Cardiac muscle cell (in vitro differentiated cells and primary cell): ENCODE data around the gene SLC28A3. TPM values are rescaled to one million over a fixed set of nuclear protein-coding genes. Genes with fewer than 3 reads are reported as not detected.

Experiments used
- DNase-seq, 2 donors: peaks; one replicate each; pipeline versions ENCODE4 v3.0.0 to v3.0.0-alpha.2; 2010 to 2017; ENCODE audit warnings: low read depth in 1 of 2, low spot score in 1 of 2
- H3K27ac ChIP-seq: fragments of 200-600 bp; sonication (generic); 2 replicates; pipeline ENCODE4 v1.5.1; 2016
- H3K27me3 ChIP-seq: fragments of 200-600 bp; sonication (generic); 2 replicates; pipeline ENCODE4 v1.6.0; 2016; ENCODE audit warnings: control low read depth
- H3K36me3 ChIP-seq: fragments of 200-600 bp; sonication (generic); 2 replicates; pipeline ENCODE4 v1.5.1; 2016; ENCODE audit warnings: control low read depth
- H3K4me1 ChIP-seq: fragments of 200-600 bp; sonication (generic); 2 replicates; pipeline ENCODE4 v1.8.1; 2017; ENCODE audit warnings: low read depth, mild to moderate bottlenecking, mixed run types
- H3K4me3 ChIP-seq: fragments of 200-600 bp; sonication (generic); 2 replicates; pipeline ENCODE4 v1.5.1; 2016; ENCODE audit warnings: mild to moderate bottlenecking
- H3K9me3 ChIP-seq: fragments of 200-600 bp; sonication (generic); 2 replicates; pipeline ENCODE4 v1.5.1; 2017; ENCODE audit warnings: low read depth, mild to moderate bottlenecking, control low read depth
- CTCF ChIP-seq: IDR thresholded peaks from 2 replicates; pipeline ENCODE4 v1.5.1; 2012; ENCODE audit warnings: low read depth, mild to moderate bottlenecking, low read length
- polyA plus RNA-seq: library from polyadenylated mRNA; unstranded; fragments of >200 nt; fragmentation: Nextera tagmentation; extraction: Ambion mirVana; gene quantifications from 2 replicates; pipeline ENCODE4 v1.2.1, GENCODE V29; 2016
- total RNA-seq: library from RNA; depleted of rRNA; stranded (reverse); fragments of >200 nt; gene quantifications from 2 replicates; pipeline ENCODE4 v1.2.3, GENCODE V29; 2016

SLC28A3 gene
- total and polyA plus RNA-seq, 2 experiments from 2014 or later, result 0.70 to 1.5 TPM

GRCh38 chr9:84318981-84319380 is 21.6 kb downstream of the SLC28A3 start:
- Histone ChIP-seq H3K36me3 (no peaks in the 10 kb centered on the region), H3K4me3 (no peak overlapping the region), H3K27ac (no peak overlapping the region), H3K4me1 (no peaks in the 10 kb centered on the region), H3K9me3 (no peaks in the 10 kb centered on the region), H3K27me3 (no peaks in the 10 kb centered on the region)
- TF ChIP-seq CTCF, result no peak
- no peak for DNase-seq

GRCh38 chr9:84317563-84317962 is 23.0 kb downstream of the SLC28A3 start:
- H3K4me1 ChIP-seq, result no peaks in the 10 kb centered on the region
- peak; percentile 11 for TF ChIP-seq CTCF
- H3K27me3 ChIP-seq, result no peaks in the 10 kb centered on the region
- no peaks in the 10 kb centered on the region for H3K9me3 ChIP-seq
- no peaks in the 10 kb centered on the region for H3K36me3 ChIP-seq
- no peak overlapping the region for H3K27ac ChIP-seq
- DNase-seq, result no peak
- no peak overlapping the region for H3K4me3 ChIP-seq

- H3K4me3 ChIP-seq, result no peak overlapping the region
- H3K4me1 ChIP-seq, result no peaks in the 10 kb centered on the region
- no peaks in the 10 kb centered on the region for H3K27me3 ChIP-seq
- no peak overlapping the region for H3K27ac ChIP-seq
- H3K36me3 ChIP-seq, result no peaks in the 10 kb centered on the region
- DNase-seq, result peak; percentile 56 to 77
- peak; percentile 83 for TF ChIP-seq CTCF
- H3K9me3 ChIP-seq, result no peaks in the 10 kb centered on the region
These were observed 25.2 kb downstream of the SLC28A3 start for GRCh38 chr9:84315278-84315877.

- no peaks in the 10 kb centered on the region for H3K36me3 ChIP-seq
- no peak for TF ChIP-seq CTCF
- H3K4me1 ChIP-seq, result no peaks in the 10 kb centered on the region
- no peak for DNase-seq
- no peak overlapping the region for H3K27ac ChIP-seq
- H3K27me3 ChIP-seq, result no peaks in the 10 kb centered on the region
- H3K4me3 ChIP-seq, result no peak overlapping the region
- no peaks in the 10 kb centered on the region for H3K9me3 ChIP-seq
These were observed 26.3 kb downstream of the SLC28A3 start for GRCh38 chr9:84314306-84314705.

DNA sequence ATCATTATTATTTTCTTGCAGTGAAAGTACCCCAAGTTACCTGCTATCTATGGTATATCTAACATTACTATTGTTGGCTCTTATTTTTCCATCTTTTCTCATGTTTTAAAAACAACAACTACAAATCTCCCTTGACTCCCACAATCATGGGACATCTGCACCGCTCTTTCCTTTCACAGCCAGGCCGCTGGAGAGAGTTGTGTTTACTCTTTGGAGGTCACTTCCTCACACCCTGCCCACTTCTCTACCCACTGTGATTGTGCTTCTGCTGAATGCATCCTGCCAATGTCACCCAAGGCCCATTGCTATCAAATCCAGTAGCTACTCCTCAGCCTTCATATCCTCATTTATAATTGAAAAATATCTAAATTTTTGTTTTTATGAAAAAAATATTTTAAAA is 29.7 kb downstream of the SLC28A3 start:
- no peaks in the 10 kb centered on the region for H3K36me3 ChIP-seq
- H3K27ac ChIP-seq, result no peak overlapping the region
- H3K4me1 ChIP-seq, result no peaks in the 10 kb centered on the region

More for the DNA sequence above, 29.7 kb downstream of the SLC28A3 start:
- H3K4me3 ChIP-seq, result no peak overlapping the region
- no peak for TF ChIP-seq CTCF
- no peaks in the 10 kb centered on the region for H3K27me3 ChIP-seq
- H3K9me3 ChIP-seq, result no peaks in the 10 kb centered on the region
- DNase-seq, result no peak
